Measurements from ENCODE around the gene CHD2.
A peak's percentile ranks its signal among the peaks of the same experiment; 100 is the strongest.

The CHD2 gene

GRCh38 chr15:92932946-92933649 is 33.0 kb downstream of the CHD2 start:
- peak overlapping the region; percentile 12 for H3K4me3 ChIP-seq (ENCODE audit: low read depth, low read length)
- no peak overlapping the region for H2AFZ ChIP-seq
- no peak overlapping the region for H3K9ac ChIP-seq
- no peaks in the 10 kb centered on the region for H3K9me3 ChIP-seq (ENCODE audit: control insufficient read depth, low read length)
- no peaks in the 10 kb centered on the region for H3K4me1 ChIP-seq
- TF ChIP-seq CTCF (IDR thresholded peaks at IDR 0.05), result no peak
- H3K36me3 ChIP-seq (ENCODE audit: control insufficient read depth, insufficient read depth, low read length), result no peaks in the 10 kb centered on the region
- no peaks in the 10 kb centered on the region for H3K27me3 ChIP-seq (ENCODE audit: control insufficient read depth, insufficient read depth, low read length)
- H3K79me2 ChIP-seq, result peaks cover 10% of the 10 kb centered on the region
- peak overlapping the region; percentile 37 for H3K4me2 ChIP-seq (ENCODE audit: low read length)
- H3K27ac ChIP-seq, result peak overlapping the region; percentile 45

DNA sequence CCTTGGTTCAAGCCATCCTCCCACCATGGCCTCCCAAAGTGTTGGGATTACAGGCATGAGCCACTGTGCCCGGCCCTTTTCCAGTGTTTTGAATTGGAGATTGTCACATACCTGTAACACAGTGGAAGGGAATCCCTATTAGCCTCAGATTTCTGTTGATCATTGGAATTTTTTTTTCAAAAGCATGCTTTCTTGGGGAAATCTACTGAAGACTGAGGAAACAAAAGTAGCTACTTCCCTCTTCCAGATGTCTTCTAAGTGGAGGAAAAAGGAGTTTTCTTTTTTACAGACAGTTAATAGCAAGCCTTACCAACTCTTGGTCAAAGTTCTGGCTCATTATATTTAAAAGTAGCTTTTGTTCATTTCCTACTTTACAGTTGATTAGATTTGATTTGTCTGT is 33.7 kb downstream of the CHD2 start:
- TF ChIP-seq CTCF (IDR thresholded peaks at IDR 0.05), result no peak
- Histone ChIP-seq H3K9me3 (ENCODE audit: control insufficient read depth, low read length) (no peaks in the 10 kb centered on the region), H3K9ac (no peak overlapping the region), H3K27me3 (ENCODE audit: control insufficient read depth, insufficient read depth, low read length) (no peaks in the 10 kb centered on the region), H3K79me2 (peaks cover 10% of the 10 kb centered on the region), H3K27ac (peak overlapping the region; percentile 45), H2AFZ (no peak overlapping the region), H3K4me3 (ENCODE audit: low read depth, low read length) (no peak overlapping the region), H3K4me2 (ENCODE audit: low read length) (peak overlapping the region; percentile 37), H3K36me3 (ENCODE audit: control insufficient read depth, insufficient read depth, low read length) (no peaks in the 10 kb centered on the region), H3K4me1 (no peaks in the 10 kb centered on the region)

DNA sequence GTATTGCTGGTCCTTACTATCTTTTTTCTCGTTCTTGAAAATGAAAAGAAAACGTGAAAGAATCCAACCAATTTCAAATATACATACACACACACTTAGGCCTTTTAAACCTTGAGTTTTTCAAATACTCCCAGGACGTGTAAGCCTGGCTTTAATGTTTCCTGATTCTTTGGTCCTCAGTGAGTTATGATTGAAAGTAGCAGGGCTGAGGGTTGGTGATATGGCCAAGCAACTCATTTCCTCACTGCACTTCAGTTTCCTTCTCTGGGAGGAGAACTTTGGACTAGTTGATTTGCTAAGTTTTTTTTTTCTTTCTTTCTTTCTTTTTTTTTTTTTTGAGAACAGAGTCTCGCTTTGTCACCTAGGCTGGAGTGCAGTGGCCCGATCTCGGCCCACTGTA is 34.6 kb downstream of the CHD2 start:
- peaks cover 10% of the 10 kb centered on the region for H3K79me2 ChIP-seq
- H3K4me1 ChIP-seq, result no peaks in the 10 kb centered on the region
- no peak overlapping the region for H3K9ac ChIP-seq
- H3K27ac ChIP-seq, result no peak overlapping the region
- H3K4me2 ChIP-seq (ENCODE audit: low read length), result no peak overlapping the region
- no peak for TF ChIP-seq CTCF (IDR thresholded peaks at IDR 0.05)
- no peak overlapping the region for H3K4me3 ChIP-seq (ENCODE audit: low read depth, low read length)
- no peak overlapping the region for H2AFZ ChIP-seq
- H3K36me3 ChIP-seq (ENCODE audit: control insufficient read depth, insufficient read depth, low read length), result no peaks in the 10 kb centered on the region
- no peaks in the 10 kb centered on the region for H3K9me3 ChIP-seq (ENCODE audit: control insufficient read depth, low read length)
- H3K27me3 ChIP-seq (ENCODE audit: control insufficient read depth, insufficient read depth, low read length), result no peaks in the 10 kb centered on the region

DNA sequence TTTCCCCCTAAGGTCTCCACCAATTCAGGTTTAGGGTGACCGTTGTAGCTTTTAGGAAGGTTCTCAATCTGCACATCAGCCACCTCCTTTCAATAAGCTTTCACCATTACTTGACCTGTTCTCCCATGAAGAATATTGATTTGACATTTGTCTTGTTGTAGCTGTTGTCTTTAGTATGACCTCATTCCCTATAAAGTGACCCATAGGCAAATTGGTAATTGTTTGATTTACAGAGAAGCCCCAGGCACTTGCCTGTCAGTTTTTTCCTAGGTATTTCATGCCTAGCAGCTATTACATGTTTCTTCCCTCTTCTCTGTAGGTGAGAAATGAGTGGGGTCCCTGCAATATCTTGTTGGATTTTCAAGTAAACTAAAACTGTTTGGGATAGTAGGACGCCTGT is 36.0 kb downstream of the CHD2 start:
- no peak overlapping the region for H3K9ac ChIP-seq
- no peaks in the 10 kb centered on the region for H3K36me3 ChIP-seq (ENCODE audit: control insufficient read depth, insufficient read depth, low read length)
- no peaks in the 10 kb centered on the region for H3K9me3 ChIP-seq (ENCODE audit: control insufficient read depth, low read length)
- H2AFZ ChIP-seq, result no peak overlapping the region
- TF ChIP-seq CTCF (IDR thresholded peaks at IDR 0.05), result no peak
- no peak overlapping the region for H3K4me2 ChIP-seq (ENCODE audit: low read length)
- H3K27me3 ChIP-seq (ENCODE audit: control insufficient read depth, insufficient read depth, low read length), result no peaks in the 10 kb centered on the region
- H3K79me2 ChIP-seq, result peaks cover 10% of the 10 kb centered on the region
- no peaks in the 10 kb centered on the region for H3K4me1 ChIP-seq
- H3K27ac ChIP-seq, result no peak overlapping the region
- no peak overlapping the region for H3K4me3 ChIP-seq (ENCODE audit: low read depth, low read length)

DNA sequence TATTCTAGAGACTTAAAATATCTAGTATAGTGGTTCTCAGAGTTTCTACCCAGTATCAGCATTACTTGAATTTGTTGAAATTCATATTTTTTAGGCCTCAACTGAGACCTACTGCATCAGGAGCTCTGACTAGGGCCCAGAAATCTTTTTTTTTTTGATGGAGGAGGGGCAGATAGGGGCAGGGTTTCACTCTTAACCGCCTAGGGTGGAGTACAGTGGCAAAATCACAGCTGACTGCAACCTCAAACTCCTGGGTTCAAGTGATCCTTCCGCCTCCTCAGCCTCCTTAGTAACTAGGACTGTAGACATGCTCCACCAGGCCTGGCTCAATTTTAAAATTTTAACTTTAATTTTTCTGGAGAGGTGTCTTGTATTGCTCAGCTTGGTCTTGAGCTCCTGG is 36.6 kb downstream of the CHD2 start:
- Histone ChIP-seq H2AFZ (no peak overlapping the region), H3K79me2 (peaks cover 10% of the 10 kb centered on the region), H3K27ac (no peak overlapping the region), H3K36me3 (ENCODE audit: control insufficient read depth, insufficient read depth, low read length) (no peaks in the 10 kb centered on the region), H3K4me2 (ENCODE audit: low read length) (no peak overlapping the region), H3K9ac (no peak overlapping the region), H3K9me3 (ENCODE audit: control insufficient read depth, low read length) (no peaks in the 10 kb centered on the region), H3K4me3 (ENCODE audit: low read depth, low read length) (no peak overlapping the region), H3K27me3 (ENCODE audit: control insufficient read depth, insufficient read depth, low read length) (no peaks in the 10 kb centered on the region), H3K4me1 (no peaks in the 10 kb centered on the region)
- TF ChIP-seq CTCF (IDR thresholded peaks at IDR 0.05), result no peak

All from parathyroid adenoma (tissue), 2 donors.